Activated CD4-positive, alpha-beta T cell treated with anti-CD3 and anti-CD28 coated beads for 1 hour (primary cell): ENCODE measurements around the gene SYNRG.
A peak's percentile ranks its signal among the peaks of the same experiment; 100 is the strongest.
"Not testable (repeated sequence)": the region's sequence is repeated elsewhere in the genome, so short reads cannot be mapped to it uniquely, and the experiment has no call there.

ENCODE experiments used
- DNase-seq: peaks from one replicate; pipeline ENCODE4 v3.0.0-alpha.2; 2020

The SYNRG gene, protein sequence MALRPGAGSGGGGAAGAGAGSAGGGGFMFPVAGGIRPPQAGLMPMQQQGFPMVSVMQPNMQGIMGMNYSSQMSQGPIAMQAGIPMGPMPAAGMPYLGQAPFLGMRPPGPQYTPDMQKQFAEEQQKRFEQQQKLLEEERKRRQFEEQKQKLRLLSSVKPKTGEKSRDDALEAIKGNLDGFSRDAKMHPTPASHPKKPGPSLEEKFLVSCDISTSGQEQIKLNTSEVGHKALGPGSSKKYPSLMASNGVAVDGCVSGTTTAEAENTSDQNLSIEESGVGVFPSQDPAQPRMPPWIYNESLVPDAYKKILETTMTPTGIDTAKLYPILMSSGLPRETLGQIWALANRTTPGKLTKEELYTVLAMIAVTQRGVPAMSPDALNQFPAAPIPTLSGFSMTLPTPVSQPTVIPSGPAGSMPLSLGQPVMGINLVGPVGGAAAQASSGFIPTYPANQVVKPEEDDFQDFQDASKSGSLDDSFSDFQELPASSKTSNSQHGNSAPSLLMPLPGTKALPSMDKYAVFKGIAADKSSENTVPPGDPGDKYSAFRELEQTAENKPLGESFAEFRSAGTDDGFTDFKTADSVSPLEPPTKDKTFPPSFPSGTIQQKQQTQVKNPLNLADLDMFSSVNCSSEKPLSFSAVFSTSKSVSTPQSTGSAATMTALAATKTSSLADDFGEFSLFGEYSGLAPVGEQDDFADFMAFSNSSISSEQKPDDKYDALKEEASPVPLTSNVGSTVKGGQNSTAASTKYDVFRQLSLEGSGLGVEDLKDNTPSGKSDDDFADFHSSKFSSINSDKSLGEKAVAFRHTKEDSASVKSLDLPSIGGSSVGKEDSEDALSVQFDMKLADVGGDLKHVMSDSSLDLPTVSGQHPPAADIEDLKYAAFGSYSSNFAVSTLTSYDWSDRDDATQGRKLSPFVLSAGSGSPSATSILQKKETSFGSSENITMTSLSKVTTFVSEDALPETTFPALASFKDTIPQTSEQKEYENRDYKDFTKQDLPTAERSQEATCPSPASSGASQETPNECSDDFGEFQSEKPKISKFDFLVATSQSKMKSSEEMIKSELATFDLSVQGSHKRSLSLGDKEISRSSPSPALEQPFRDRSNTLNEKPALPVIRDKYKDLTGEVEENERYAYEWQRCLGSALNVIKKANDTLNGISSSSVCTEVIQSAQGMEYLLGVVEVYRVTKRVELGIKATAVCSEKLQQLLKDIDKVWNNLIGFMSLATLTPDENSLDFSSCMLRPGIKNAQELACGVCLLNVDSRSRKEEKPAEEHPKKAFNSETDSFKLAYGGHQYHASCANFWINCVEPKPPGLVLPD (N-terminal part only)

GRCh38 chr17:37609170-37610040, at the start of gene SYNRG:
Gene SYNRG, minus strand, starts transcription at chr17:37609418. Its CDS starts 63 bp downstream, at chr17:37609355.
- peak; percentile 93 for DNase-seq

DNA sequence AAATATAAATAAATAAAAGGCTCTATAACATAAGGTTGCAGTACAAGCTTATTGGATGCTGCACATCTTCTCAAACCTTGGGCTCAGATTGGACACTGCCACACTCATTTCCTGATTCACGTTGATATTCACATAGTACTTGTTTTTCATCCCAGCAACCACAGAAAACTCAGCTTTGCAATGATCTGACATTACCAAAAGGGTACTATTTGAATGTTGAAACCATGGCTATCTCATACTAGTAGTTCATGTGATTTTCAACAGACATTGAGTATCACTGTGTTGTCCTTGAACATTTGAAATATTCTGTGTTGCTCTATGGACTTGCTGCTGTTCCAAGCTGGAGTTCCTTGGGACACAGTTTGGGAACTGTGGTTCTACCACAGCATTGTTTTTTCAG, 48.0 kb upstream of the SYNRG start:
- DNase-seq = no peak

DNA sequence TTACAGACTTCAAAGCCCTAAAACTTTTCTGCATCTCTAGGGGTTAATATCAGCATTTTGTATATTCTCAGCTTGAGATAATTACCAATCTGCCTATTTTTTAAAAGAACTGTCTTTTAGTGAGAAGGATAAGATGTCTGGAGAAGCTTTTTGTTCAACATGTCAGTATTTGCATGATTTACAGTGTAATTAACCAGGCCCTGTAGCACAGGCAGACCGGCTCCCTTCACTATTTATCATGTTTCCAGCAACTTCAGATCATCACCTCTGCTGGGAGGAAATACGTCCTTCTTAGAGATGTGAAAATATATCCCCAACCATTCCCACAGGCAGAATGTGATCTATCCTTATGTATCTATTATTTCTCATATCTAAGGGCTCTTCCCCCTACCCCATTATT, 42.6 kb upstream of the SYNRG start:
- no peak for DNase-seq

DNA sequence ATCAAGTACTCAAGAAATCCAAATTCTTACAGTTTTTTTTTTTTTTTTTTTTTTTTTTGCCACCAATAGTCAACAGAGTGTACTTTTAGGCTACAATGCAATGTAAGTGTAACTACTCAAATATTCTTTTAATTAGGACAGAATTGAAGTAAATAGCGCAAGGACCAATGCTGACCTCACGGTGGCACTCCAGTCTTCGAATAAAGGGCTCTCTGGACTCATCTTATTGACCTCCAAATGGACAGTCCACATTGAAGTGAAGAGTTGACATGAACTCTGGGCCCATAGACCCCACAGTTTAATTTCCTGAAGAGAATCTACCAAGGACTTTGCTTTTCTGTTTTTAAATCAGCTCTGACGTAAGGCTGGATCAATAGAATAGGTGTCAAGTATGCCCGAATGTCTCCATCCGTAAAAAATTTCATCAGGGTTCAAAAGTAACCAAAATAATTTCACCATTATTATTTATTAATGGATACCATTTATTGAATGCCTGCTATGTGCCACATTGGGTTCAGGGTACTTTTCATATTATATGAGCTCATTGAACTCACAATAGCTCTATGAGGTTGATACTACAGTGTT, 41.3 kb upstream of the SYNRG start:
- no peak for DNase-seq

GRCh38 chr17:37648555-37648954, 39.3 kb upstream of the SYNRG start:
- no peak for DNase-seq

DNA sequence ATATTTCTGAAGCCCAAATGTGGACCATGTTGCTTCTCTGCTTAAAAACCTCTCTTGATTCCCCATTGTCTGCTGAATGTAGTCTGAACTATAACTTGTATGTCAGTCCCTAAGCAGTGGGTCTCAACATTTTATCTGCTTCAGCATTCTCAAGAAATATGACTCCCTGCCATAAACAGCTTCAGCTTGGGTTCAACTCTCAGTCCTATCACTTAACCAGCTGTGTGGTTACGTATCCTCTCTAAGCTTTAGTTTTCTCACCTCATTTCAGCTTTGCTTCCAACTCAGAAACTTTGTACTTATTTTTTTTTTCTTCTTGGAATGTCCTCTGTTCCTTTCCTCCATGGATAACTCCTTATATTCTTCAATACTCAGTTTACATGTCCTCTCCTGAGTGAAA, 38.6 kb upstream of the SYNRG start:
- DNase-seq = no peak

GRCh38 chr17:37643869-37644268, 34.7 kb upstream of the SYNRG start:
- DNase-seq = no peak

DNA sequence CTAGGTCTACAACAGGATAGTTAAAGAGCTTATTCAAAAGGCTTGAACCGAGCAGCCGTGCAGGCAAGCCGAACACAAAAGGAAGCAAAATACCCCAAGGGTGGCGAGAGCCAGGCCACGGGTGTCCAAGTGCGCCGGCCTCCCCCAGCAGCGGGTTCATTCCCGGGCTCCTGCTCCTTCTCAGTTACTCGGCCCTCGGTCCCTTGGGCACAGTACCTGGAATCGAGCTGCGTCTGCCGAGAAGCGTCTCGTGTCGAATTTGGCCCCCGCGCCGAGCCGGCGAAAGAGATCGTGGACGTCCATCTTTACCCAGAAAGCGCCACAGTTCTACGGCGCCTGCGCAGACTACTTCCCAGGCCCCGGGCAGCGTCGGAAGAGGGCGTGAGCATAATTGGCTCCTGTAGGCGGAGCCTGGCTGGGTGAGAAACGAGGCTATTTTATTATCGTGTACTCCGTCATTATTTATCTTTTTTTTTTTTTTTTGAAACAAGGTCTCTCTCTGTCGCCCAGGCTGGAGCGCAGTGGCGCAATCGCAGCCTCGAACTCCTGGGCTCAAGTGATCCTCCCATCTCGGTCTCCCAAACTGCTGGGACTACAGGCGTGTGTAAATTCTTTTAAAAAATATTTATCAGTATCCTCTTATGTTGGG, 34.0 kb upstream of the SYNRG start, which contains the start of gene DDX52:
TSS of gene DDX52 (minus strand) at position 329 of the 649 bp plus-strand sequence. CDS start at position 303, 26 bp downstream.
- peak; percentile 82 for DNase-seq

GRCh38 chr17:37642681-37643080, 33.5 kb upstream of the SYNRG start:
- no peak for DNase-seq

DNA sequence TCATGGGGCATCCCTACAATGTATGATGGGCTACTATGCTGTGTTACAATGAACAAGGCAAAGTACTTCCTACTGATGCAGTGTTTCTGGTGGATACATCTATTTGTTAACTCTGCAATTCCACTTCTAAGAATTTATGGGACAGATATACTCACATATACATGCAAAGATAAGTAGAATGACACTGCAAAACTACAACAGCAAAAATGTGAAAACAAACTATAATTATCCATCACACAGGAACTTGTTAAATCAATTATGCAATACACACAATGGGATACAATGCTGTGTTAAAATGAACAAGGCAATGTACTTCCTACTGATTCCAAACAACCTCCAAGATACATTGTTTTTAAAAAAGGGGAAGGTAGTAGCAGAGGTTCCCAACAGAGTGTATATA, 30.8 kb upstream of the SYNRG start:
- no peak for DNase-seq

DNA sequence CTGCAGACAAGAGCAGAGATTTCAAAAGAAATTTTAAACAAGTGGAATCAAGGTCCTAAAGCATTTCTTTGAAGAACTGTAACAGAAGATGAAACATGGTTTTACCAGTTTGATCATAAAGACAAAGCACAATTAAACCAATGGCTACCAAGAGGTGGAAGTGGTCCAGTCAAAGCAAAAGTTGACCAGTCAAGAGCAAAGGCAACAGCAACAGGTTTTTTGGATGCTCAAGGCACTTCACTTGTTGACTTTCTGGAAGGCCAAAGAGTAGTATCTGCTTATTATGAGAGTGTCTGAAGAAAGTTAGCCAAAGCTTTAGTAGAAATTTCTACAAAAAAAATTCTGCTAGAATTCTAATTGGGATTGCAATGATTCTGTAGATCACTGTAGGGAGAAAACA, 28.7 kb upstream of the SYNRG start:
- DNase-seq = no peak

DNA sequence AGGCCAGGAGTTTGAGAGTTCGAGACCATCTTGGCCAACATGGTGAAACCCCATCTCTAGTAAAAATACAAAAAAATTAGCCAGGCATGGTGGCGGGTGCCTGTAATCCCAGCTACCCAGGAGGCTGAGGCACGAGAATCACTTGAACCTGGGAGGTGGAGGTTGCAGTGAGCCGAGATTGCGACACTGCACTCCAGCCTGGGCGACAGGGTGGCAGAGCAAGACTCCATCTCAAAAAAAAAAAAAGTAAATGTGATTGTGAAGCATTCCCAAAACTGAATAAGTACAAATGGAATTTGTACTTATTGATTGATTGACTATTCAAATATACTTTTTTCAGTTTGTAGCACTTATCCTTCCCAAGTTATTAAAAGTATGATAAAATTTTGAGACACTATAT, 7.2 kb upstream of the SYNRG start:
- DNase-seq = not testable (repeated sequence)

DNA sequence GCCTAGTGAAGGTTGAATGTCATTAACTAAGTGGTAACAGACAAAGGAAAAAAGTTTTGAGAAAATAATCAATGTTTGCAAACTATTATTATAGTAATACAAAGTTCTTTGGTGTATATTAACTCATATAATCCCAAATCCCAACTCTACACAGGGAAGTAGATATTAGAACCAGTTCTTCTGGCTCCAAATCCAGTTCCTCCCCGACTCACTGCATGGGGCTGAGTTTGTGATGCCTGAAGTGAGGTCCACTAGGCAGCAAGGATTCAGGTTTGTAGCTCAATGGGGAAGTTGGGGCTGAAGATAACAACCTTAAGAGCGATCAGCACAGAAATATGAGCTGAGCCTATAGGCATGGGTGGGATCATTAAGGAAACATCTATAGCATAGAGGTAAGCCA, 5.6 kb upstream of the SYNRG start:
- no peak for DNase-seq

DNA sequence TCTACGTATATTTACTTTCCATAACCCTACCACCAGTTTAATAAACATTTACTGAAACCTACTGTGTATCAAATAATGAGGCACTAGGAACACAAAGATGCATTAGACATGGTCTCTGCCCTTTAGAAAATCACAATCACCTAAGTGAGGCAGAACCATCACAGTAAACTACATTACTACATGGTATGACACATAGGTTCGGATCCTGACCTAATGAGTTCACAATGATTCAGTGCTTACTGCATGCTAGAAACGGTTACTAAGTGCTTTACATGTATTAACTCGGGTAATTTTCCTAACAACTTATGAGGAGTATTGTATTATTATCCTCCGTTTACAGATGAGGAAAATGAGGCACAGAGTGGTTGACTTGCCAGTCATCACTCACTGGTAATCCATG, 5.2 kb upstream of the SYNRG start:
- DNase-seq = no peak

- DNase-seq = no peak
These were observed 1.8 kb upstream of the SYNRG start for GRCh38 chr17:37610971-37611370.

DNA sequence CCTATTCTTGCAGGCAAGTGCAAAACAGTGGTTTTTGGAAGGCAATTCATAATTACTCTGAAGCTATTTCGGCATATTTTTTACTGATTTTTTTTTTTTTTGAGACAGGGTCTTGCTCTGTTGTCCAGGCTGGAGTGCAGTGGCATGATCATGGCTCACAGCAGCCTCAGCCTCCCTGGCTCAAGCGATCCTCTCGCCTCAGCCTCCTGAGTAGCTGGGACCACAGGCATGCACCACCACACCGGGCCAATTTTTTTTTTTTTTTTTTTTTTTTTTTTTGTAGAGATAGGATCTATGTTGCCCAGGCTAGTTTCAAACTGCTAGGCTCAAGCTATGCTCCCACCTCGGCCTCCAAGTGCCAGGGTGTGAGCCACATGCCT, 813 bp upstream of the SYNRG start:
- DNase-seq = not testable (repeated sequence)

DNA sequence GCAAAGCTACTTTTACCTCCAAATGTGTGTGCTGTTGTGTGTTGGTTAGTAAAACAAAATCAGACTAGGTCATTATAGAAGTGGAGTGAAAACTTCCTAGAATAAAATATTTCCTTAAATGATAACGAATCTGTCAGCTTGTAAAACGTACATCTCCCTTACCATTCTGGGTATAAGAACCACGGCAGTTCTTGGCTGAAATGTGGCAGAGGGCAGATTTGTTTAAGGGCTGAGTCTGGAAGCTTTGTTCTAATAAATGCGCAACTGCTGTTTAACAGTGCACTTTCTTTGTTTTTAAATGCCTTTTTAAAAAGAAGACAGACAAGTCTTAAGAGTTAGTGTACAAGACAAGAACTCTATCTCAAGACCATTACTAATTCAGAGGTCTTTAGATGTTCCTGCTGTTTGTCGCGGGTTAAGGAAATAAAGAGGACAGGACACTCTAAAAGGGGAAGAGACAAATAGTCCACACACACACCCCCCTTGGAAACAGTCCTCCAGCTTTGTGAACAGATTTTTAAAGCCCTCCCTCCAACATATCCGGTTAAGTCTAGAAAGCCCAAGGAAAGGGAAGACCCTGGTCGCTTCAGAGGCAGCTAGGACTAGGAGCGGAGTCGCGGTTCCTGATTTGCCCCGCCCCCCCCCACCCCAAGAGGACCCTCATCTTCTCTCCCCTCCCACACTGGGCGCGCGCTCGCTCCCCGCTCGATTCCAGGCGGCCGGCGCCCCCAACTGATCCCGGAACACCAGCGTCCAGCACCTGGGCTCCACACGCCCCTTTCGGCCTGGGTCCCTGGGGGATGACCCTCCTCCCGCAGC, 658 bp downstream of the SYNRG start:
- DNase-seq = no peak

- DNase-seq = no peak
These were observed 1.4 kb downstream of the SYNRG start for GRCh38 chr17:37607637-37608331.

DNA sequence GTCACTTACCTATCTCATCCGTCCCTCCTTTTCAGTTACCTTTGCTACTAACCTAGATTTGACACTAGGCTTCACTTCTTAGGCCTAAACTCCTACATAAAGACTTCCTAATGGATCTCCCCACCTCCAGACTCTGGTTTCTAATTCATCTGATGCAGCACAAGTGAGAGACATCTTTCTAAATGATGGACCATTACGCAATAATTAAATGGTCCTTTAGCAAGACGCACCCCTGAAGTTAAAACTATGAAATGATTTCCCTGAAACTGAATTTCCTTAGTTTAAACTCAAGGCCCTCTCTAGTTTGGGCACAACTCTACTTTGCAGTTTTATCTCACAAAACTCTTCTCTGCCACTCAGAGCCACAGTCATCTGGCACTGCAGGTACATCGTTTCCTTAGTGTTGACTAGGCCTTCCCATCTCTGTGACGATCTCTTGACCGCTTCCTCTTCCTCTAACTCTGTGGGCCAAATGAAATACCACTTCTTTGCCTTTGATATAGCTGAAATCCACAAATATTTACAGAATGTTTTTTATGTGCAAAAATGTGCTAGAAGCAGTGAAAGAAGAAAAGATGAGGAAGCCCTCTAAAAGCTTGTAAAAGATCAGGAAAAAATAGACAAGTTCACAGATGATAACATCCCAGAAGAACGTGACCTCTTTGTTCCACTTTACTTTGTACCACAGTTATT, 3.3 kb downstream of the SYNRG start:
- DNase-seq = no peak
